A549 (cell line): ENCODE data around the gene KLHL22. TPM values are rescaled to one million over a fixed set of nuclear protein-coding genes. Genes with fewer than 3 reads are reported as not detected.

Experiments
- ATAC-seq, 2 experiments: fragments of 200-7000 bp in 1 of 2; fragments of >200 bp in 1 of 2; cut with Nextera tagmentation in 1 of 2; cut with Tn5 transposase in 1 of 2; 3 replicates each; pipeline versions ENCODE4 v1.8.0 to v1.9.1; 2018 to 2020; ENCODE audit warnings: mild to moderate bottlenecking in 1 of 2, moderate library complexity in 1 of 2
- CTCF ChIA-PET: fragments of 300-600 bp; sonication (Branson Sonifier 250); formaldehyde crosslinking; extraction: SDS; loops from one replicate; lab custom pipeline; 2021; ENCODE audit warnings: antibody characterized with exemption, inconsistent platforms; lab: Yijun Ruan, JAX
- POLR2A ChIA-PET: fragments of 350-600 bp; formaldehyde crosslinking; extraction: SDS; loops from one replicate; lab custom pipeline; 2021; ENCODE audit warnings: antibody characterized with exemption, inconsistent platforms; lab: Yijun Ruan, JAX
- DNase-seq, 2 experiments: peaks; one replicate each; pipeline versions ENCODE4 v3.0.0 to v3.0.0-alpha.2; 2011 to 2016; ENCODE audit warnings: low read depth in 1 of 2, low spot score in 1 of 2
- FAIRE-seq: peaks from 2 replicates; lab custom pipeline; 2011; peaks lifted over from hg19 to GRCh38; lab: Jason Lieb, UNC
- H3K27ac ChIP-seq, 2 experiments: fragments of >200 bp; sonication (Bioruptor Twin); formaldehyde crosslinking; 3 replicates each; pipeline ENCODE4 v1.5.1; 2016 to 2017
- H3K4me1 ChIP-seq: fragments of >200 bp; sonication (Bioruptor Twin); formaldehyde crosslinking; 3 replicates; pipeline ENCODE4 v1.6.1; 2016
- H3K4me2 ChIP-seq: fragments of >200 bp; sonication (Bioruptor Twin); formaldehyde crosslinking; 3 replicates; pipeline ENCODE4 v1.6.1; 2016
- H3K4me3 ChIP-seq: fragments of >200 bp; sonication (Bioruptor Twin); formaldehyde crosslinking; 3 replicates; pipeline ENCODE4 v1.5.1; 2016
- H3K9me3 ChIP-seq: fragments of >200 bp; sonication (Bioruptor Twin); formaldehyde crosslinking; 3 replicates; pipeline ENCODE4 v1.6.1; 2016
- CBX2 ChIP-seq: fragments of 200-600 bp; sonication (generic); IDR thresholded peaks from 2 replicates; pipeline ENCODE4 v1.6.1; 2016; ENCODE audit warnings: low read depth, mild to moderate bottlenecking, borderline replicate concordance
- CBX8 ChIP-seq: fragments of 200-600 bp; sonication (generic); IDR thresholded peaks from 2 replicates; pipeline ENCODE4 v1.6.1; 2016
- CEBPB ChIP-seq, 2 experiments: fragments of >200 bp in 1 of 2; sonication (Bioruptor Twin) in 1 of 2; formaldehyde crosslinking in 1 of 2; IDR thresholded peaks; 2 replicates each; pipeline ENCODE4 v1.6.1; 2012 to 2016
- CHD2 ChIP-seq: fragments of 150-350 bp; IDR thresholded peaks from 2 replicates; pipeline ENCODE4 v1.6.1; 2014; ENCODE audit warnings: low read length; ENCODE audit not compliant: partially characterized antibody
- EHMT2 ChIP-seq: fragments of 200-600 bp; sonication (generic); IDR thresholded peaks from 2 replicates; pipeline ENCODE4 v1.6.1; 2016; ENCODE audit warnings: antibody characterized with exemption, low read depth, mild to moderate bottlenecking, moderate library complexity
- FOSL2 ChIP-seq, 2 experiments: fragments of 450-650 bp in 1 of 2; fragments of >200 bp in 1 of 2; sonication (Bioruptor Twin) in 1 of 2; formaldehyde crosslinking; IDR thresholded peaks; 2 replicates each; pipeline versions ENCODE4 v1.5.0 to v1.6.1; 2016 to 2020; ENCODE audit warnings: mild to moderate bottlenecking in 1 of 2, moderate library complexity in 1 of 2
- JUN ChIP-seq, 2 experiments: fragments of >200 bp; sonication (Bioruptor Twin); formaldehyde crosslinking; IDR thresholded peaks; 2 replicates in 1 of 2; 3 replicates in 1 of 2; pipeline ENCODE4 v1.6.1; 2016 to 2017
- JUNB ChIP-seq: fragments of >200 bp; sonication (Bioruptor Twin); formaldehyde crosslinking; IDR thresholded peaks from 2 replicates; pipeline ENCODE4 v1.6.1; 2016
- RARB ChIP-seq: fragments of 250-450 bp; sonication (Bioruptor Pico); IDR thresholded peaks from 2 replicates; pipeline ENCODE4 v1.8.0; 2021; ENCODE audit warnings: mild to moderate bottlenecking, moderate library complexity
- SMC3 ChIP-seq: fragments of >200 bp; sonication (Bioruptor Twin); formaldehyde crosslinking; IDR thresholded peaks from 3 replicates; pipeline ENCODE4 v1.6.1; 2018; ENCODE audit warnings: inconsistent platforms
- ZFP36 ChIP-seq: fragments of 450-650 bp; IDR thresholded peaks from 2 replicates; pipeline ENCODE4 v1.6.1; 2014; ENCODE audit warnings: borderline replicate concordance; ENCODE audit not compliant: partially characterized antibody
- ZNF302 ChIP-seq: fragments of 250-450 bp; sonication (Bioruptor Pico); IDR thresholded peaks from 2 replicates; pipeline ENCODE4 v1.9.0; 2021; ENCODE audit warnings: inconsistent platforms, mild to moderate bottlenecking, moderate library complexity
- WGBS: methylation state at CpG from one replicate; pipeline ENCODE4 v1.1.6; 2017; ENCODE audit errors: missing lambda C conversion rate; 5-methylcytosine and 5-hydroxymethylcytosine counted together
- polyA plus RNA-seq, 4 experiments: library from polyadenylated mRNA; depleted of rRNA in 3 of 4; stranded (reverse); fragments of >200 nt; fragmentation: RNase III in 1 of 4; extraction: RNeasy Plus Mini Kit Qiagen cat#74134 plus additional on column Dnase treatment in 1 of 4; gene quantifications; 2 replicates in 3 of 4; 3 replicates in 1 of 4; pipeline ENCODE4 v1.2.3, GENCODE V29; 2011 to 2017
- TF ChIP-seq, protein P1 (sequence below): fragments of 250-450 bp; sonication (Bioruptor Pico); IDR thresholded peaks from 2 replicates; pipeline ENCODE4 v1.5.0; 2021; ENCODE audit warnings: mild to moderate bottlenecking, moderate library complexity, borderline replicate concordance
- TF ChIP-seq, protein P2 (sequence below): fragments of 250-450 bp; sonication (Bioruptor Pico); IDR thresholded peaks from 2 replicates; pipeline ENCODE4 v1.5.0; 2020; ENCODE audit warnings: low read depth, mild to moderate bottlenecking, moderate library complexity
- TF ChIP-seq, protein P3 (sequence below): fragments of 450-650 bp; IDR thresholded peaks from 2 replicates; pipeline ENCODE4 v1.6.1; 2014; ENCODE audit warnings: antibody characterized with exemption
- TF ChIP-seq, protein P4 (sequence below): fragments of >200 bp; sonication (Bioruptor Twin); formaldehyde crosslinking; IDR thresholded peaks from 3 replicates; pipeline ENCODE4 v1.6.1; 2016
- TF ChIP-seq, protein P5 (sequence below): IDR thresholded peaks from 2 replicates; pipeline ENCODE4 v1.6.1; 2012

KLHL22 gene
- polyA plus RNA-seq, 2 of the 4 experiments (the other 2 are of a cell fraction), result 11.7 TPM

DNA sequence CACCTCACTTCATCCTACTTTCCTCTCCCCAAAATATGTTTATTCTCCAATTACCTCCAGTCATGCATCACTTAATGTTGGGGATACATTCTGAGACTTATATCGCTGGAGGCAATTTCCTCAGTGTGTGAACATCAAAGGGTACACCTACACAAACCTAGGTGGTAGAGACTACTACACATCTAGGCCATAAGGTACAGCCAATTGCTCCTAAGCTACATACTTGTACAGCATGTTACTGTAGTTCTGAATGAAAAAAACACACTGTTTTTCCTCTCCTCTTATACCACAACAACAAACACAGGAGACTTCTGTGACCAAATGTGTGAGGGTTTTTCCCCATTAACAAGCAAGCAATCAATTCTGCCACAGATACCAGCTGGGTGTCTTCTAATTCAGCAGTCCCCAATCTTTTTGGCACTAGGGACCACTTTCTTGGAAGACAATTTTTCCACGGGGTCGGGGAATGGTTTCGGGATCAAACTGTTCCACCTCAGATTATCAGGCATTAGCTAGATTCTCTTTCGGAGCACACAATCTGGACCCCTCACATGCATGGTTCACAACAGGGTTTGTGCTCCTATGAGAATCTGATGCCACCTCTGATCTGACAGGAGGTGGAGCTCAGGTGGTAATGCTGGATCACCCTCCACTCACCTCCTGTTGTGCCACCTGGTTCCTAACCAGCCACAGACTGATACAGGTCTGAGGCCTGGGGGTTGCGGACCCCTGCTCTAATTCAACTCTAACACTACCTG is 5.2 kb downstream of the KLHL22 start:
- no peaks in the 10 kb centered on the region for H3K9me3 ChIP-seq
- ChIA-PET POLR2A (no interaction called here), CTCF (interaction anchor here (1.1 to 1.6 kb wide), 3 partner anchors 17 to 36 kb away, joined by 3 to 5 read pairs (median 4); partner anchors contain the start of gene MED15)
- H3K4me3 ChIP-seq, result no peak overlapping the region
- ATAC-seq (no peak), FAIRE-seq (no peak), DNase-seq (no peak)
- H3K27ac ChIP-seq, result no peak overlapping the region
- 95% methylated on average over 5 of the region's 6 CpGs for WGBS
- no peak for TF ChIP-seq JUN (IDR thresholded peaks at IDR 0.05)
- peaks cover 6% of the 10 kb centered on the region; the same call in 2 of the 3 replicates for H3K4me1 ChIP-seq
- no peak overlapping the region for H3K4me2 ChIP-seq

DNA sequence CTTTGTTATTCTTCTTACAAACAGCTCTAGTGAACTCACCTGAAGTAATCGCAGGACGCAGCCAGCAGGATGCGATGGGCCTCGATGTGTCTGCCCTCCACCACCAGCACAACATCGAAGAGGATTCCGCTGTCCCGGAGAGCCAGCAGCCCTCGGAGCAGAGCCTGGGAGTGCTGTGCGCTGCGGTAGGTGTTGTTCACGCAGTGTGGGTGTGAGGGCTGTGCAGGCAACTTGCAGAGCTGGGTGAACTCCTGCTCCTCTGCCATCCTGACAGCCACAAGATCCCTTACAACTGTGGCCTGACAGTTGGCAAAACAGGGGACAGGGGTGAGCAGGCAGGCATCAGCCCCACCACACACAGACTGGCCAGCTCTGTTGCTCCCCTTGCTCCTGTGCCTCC is 6.6 kb downstream of the KLHL22 start:
- TF ChIP-seq CBX2 (no peak), CBX8 (no peak), ZFP36 (no peak), CEBPB (IDR thresholded peaks at IDR 0.05) (no peak), JUNB (no peak), EHMT2 (no peak), FOSL2 (IDR thresholded peaks at IDR 0.05) (no peak), FOSL2 (CRISPR knock-in tag; IDR thresholded peaks at IDR 0.05) (no peak), CHD2 (no peak), SMC3 (no peak), ZNF302 (CRISPR knock-in tag) (no peak), RARB (CRISPR knock-in tag) (no peak)
- TF ChIP-seq, protein P1, sequence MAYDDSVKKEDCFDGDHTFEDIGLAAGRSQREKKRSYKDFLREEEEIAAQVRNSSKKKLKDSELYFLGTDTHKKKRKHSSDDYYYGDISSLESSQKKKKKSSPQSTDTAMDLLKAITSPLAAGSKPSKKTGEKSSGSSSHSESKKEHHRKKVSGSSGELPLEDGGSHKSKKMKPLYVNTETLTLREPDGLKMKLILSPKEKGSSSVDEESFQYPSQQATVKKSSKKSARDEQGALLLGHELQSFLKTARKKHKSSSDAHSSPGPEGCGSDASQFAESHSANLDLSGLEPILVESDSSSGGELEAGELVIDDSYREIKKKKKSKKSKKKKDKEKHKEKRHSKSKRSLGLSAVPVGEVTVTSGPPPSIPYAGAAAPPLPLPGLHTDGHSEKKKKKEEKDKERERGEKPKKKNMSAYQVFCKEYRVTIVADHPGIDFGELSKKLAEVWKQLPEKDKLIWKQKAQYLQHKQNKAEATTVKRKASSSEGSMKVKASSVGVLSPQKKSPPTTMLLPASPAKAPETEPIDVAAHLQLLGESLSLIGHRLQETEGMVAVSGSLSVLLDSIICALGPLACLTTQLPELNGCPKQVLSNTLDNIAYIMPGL (CRISPR knock-in tag), result no peak
- TF ChIP-seq, protein P2, sequence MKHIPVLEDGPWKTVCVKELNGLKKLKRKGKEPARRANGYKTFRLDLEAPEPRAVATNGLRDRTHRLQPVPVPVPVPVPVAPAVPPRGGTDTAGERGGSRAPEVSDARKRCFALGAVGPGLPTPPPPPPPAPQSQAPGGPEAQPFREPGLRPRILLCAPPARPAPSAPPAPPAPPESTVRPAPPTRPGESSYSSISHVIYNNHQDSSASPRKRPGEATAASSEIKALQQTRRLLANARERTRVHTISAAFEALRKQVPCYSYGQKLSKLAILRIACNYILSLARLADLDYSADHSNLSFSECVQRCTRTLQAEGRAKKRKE, result no peak
- TF ChIP-seq, protein P3, sequence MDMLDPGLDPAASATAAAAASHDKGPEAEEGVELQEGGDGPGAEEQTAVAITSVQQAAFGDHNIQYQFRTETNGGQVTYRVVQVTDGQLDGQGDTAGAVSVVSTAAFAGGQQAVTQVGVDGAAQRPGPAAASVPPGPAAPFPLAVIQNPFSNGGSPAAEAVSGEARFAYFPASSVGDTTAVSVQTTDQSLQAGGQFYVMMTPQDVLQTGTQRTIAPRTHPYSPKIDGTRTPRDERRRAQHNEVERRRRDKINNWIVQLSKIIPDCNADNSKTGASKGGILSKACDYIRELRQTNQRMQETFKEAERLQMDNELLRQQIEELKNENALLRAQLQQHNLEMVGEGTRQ, result no peak
- TF ChIP-seq, protein P4, sequence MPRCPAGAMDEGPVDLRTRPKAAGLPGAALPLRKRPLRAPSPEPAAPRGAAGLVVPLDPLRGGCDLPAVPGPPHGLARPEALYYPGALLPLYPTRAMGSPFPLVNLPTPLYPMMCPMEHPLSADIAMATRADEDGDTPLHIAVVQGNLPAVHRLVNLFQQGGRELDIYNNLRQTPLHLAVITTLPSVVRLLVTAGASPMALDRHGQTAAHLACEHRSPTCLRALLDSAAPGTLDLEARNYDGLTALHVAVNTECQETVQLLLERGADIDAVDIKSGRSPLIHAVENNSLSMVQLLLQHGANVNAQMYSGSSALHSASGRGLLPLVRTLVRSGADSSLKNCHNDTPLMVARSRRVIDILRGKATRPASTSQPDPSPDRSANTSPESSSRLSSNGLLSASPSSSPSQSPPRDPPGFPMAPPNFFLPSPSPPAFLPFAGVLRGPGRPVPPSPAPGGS, result no peak
- no peaks in the 10 kb centered on the region; the same call in 2 of the 3 replicates for H3K4me1 ChIP-seq
- H3K4me2 ChIP-seq, result no peak overlapping the region
- no peak overlapping the region for H3K27ac ChIP-seq
- DNase-seq (no peak), FAIRE-seq (no peak), ATAC-seq (no peak)
- POLR2A ChIA-PET, result no interaction called here
- no peaks in the 10 kb centered on the region for H3K9me3 ChIP-seq
- 98% methylated on average over 9 of the region's 11 CpGs for WGBS
- H3K4me3 ChIP-seq, result no peak overlapping the region
- CTCF ChIA-PET, result interaction anchor here (1.1 to 1.4 kb wide), 2 partner anchors 19 to 33 kb away, joined by 3 to 4 read pairs; partner anchors contain the start of gene MED15

DNA sequence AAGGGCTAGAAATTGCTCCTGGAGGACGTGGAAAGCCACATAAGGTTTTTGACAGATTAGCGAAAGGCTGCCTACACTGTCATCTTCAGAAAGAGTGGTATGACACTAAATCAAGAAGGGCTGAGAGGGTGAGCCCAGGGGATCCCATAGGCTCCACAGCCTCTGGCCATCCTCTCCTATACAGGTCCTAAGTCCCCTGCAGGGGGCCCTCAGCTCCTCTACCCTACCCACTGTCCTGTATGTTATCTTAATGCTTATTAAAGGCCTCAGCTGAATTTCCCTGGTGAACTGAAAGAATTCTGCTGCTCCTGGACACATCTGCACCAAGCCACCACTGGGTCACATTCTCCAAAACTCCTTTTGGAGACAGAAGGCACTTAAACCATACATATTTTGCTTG is 7.9 kb downstream of the KLHL22 start:
- Histone ChIP-seq H3K9me3 (no peaks in the 10 kb centered on the region), H3K4me1 (no peaks in the 10 kb centered on the region), H3K27ac (no peak overlapping the region), H3K4me3 (no peak overlapping the region), H3K4me2 (no peak overlapping the region)
- TF ChIP-seq, protein P5, sequence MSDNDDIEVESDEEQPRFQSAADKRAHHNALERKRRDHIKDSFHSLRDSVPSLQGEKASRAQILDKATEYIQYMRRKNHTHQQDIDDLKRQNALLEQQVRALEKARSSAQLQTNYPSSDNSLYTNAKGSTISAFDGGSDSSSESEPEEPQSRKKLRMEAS, result no peak
- CTCF ChIA-PET, result interaction anchor here (1.1 kb wide), 1 partner anchor 32 kb away, joined by 3 read pairs; no protein-coding TSS in a partner anchor
- POLR2A ChIA-PET, result no interaction called here
- ATAC-seq (no peak), DNase-seq (no peak), FAIRE-seq (no peak)
- WGBS, result 91% methylated on average over 2 of the region's 2 CpGs
